GM18861 (cell line): ENCODE measurements around the gene XG.
A peak's percentile ranks its signal among the peaks of the same experiment; 100 is the strongest.
"Not testable (repeated sequence)": the region's sequence is repeated elsewhere in the genome, so short reads cannot be mapped to it uniquely, and the experiment has no call there.

ENCODE experiments used
- ATAC-seq: cut with Tn5 transposase; IDR thresholded peaks from one replicate; pipeline ENCODE4 v1.9.1; 2021; ENCODE audit not compliant: unreplicated experiment

XG gene, protein sequence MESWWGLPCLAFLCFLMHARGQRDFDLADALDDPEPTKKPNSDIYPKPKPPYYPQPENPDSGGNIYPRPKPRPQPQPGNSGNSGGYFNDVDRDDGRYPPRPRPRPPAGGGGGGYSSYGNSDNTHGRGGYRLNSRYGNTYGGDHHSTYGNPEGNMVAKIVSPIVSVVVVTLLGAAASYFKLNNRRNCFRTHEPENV

DNA sequence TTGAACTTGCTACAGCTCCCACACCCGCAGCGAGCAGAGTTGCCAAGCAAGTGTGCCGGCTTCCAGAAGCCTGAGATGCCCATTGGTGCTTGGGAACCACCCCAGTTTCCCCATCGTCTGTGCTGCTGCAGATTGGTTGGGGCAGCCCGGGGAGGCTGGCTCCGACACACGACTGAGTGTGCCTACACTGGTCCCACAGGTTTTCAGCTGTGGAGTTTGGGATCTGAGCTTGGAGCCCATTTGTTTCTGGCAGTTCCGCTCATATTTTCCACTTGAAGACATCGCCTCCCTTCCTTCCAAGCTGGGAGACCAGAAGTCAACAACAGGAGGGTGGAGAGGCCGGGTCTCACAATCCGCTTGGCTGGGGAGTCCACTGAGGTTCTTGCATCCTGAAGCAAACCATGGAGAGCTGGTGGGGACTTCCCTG is at the start of gene XG:
TSS of gene XG (plus strand) at position 167 of the 427 bp plus-strand sequence. CDS start at position 402, 235 bp downstream.
- not testable (repeated sequence) for ATAC-seq

DNA sequence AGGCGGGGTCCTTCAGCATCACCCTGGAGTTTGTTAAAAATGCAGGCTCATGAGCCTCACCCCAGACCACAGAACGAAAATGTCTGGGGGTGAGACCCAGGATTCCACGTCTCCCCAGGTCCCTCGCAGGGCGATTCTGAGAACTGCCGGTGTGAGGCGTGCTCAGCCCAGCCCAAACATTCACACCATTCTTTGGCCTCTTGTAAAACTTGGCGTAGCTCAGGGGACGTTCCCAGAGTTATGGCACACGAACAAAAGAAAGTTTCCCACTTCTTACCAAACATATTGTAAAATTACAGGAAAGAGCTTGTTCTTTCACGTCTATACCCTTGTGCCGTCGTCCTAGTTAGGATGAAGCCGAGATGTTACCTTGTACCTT is 47.9 kb upstream of the XG start:
- ATAC-seq: no peak

DNA sequence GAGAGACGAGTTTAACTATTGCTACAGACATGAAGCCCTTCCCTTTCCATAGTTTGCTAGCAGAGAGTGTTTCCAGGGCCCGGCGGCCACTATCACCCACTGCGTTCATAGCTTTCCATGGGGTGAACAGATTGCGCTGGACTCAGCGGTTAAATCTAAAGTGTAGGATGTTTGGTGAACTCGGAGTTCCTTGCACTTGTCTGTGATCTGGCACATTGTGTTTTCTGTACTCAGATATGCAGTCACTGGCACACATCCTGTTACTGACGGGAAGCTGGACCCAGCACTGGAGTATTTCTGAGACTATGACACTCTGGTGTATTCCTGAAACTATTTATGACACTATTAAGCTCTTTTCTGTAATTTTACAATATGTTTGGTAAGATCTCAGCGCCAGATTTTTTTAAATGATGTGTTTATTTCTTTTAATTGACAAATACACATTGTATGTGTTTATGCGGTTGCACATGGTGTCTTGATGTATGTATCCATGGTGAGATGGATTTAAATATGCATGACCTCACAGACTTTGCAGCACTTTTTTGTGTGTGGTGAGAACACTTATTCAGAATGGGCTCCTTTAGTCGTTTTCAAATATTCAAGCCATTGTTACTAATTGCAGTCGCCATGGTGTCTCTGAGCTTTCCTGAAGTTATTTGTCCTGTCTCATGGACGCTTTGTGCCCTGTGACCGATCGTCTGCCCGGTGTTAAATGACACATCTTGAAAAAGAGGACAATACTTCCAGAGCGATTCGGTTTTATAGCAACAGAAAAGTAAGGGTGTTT is 46.6 kb upstream of the XG start:
- no peak for ATAC-seq

DNA sequence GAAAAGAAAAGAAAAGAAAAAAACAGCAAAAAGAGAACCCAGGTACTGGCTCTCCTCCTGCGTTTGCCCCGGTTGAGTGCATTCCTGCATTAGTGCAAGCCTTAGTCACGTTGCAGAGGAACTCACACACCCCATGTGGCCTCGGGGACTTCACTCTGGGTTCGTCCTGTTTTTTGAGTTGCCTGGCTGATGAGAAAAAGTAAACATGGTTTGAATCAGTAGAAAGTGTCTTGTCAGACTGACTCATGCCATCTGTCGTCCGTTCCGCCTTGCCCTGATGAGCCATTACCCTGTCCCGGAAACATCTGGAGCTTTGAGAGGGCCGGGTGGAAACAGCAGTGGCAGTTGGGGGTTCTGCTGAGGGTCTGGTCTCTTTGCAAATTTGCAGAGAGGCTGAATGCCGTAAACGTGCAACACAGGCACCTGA is 44.5 kb upstream of the XG start:
- peak; percentile 91 for ATAC-seq

DNA sequence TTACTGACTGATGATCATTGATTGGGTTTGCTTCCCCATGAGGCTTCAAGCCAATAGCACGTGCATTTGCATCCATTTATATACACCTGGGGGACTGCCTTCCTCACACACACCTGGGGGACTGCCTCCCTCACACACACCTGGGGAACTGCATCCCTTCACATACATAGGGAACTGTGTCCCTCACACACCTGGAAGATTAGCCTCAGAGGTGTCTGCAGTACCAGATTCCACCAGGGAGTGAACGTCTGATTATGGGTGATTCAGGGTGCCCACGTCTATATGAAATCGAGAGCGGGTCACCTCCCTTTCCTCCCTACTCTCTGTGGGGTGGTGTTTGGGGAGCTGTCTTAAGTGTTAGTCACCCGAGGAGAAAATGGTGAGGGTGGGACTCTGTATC is 43.8 kb upstream of the XG start:
- ATAC-seq: no peak

DNA sequence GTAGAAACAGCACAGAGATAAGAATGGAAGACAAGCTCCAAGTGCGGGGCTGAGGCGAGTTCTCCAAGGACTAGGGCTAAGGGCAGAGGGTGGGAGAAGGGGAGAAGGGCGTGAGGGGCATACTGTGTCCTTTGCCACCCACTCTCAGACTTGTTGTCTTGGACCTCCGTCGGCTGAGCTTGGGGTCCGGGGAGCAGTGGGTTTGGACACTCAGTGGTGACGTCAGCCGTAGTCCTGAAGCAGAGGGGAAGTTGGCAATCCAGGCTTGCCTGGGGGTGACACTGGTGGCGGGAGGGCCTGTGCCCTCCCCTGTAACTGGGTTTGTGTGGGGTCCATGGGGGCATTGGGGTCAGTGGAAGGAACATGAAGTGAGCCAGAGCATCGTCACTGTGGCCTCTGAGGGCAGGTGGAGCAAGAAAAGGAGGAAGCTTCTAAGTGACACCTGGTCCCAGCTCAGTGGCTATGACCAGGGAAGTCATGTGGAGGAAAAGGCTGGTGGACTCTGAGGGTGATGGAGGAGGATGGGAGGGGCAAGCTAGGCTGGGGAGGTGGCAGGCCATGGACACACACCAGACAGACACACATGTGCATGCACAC is 43.1 kb upstream of the XG start:
- no peak for ATAC-seq

DNA sequence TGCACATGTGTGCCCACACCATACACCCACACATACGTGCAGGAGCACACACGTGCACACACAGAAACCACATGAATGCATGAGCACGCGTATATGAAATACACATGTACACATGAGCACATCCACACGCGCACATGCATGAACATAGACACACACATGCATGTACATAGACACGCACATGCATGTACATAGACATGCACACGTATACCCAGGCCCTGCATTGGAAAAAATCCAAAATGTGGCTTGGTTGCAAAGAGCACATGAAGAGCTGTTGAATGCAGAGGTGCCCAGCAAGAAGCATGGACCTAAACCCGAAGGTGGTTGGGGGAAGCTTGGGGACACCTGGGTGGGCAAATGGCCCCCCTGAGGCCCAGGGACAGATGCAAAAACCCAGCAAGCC is 42.3 kb upstream of the XG start:
- ATAC-seq: no peak

DNA sequence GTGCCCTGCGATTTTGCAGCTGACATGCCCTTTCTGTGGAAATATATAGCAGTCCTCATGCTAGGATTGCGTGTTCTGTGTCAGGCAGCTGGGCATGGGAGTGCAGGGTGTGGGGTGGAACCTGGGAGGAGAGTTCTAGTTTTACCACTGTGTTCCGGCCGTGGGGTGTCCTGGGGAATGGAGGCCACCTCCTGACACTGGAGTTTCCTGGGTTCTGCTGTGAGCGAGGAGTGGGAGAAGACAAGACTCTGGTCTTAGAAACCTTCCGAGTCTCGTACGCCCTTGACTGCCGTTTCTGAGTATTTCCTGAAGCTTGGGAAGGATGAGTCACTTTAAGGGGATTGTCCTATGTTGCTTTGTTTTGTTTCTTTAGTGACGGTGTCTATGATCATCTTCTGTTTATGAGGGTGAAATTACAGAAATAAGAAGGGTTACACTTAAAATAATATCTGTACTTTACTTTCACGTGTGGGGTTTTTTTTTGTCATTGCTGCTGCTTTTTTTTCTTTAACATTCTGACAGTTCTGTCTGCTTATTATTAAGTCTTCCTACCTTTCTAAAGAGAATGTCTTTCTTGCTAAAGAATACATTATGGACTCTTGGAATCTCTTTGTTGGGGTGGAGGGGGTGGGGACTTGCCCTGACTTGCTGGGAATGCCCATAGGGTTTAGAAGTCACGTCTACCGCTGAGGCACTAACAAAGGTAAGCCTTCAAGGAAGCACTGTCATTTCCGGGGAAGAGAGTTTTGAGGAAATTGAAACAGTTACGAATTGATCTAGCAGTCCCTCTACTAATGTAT is 41.6 kb upstream of the XG start:
- ATAC-seq: no peak

DNA sequence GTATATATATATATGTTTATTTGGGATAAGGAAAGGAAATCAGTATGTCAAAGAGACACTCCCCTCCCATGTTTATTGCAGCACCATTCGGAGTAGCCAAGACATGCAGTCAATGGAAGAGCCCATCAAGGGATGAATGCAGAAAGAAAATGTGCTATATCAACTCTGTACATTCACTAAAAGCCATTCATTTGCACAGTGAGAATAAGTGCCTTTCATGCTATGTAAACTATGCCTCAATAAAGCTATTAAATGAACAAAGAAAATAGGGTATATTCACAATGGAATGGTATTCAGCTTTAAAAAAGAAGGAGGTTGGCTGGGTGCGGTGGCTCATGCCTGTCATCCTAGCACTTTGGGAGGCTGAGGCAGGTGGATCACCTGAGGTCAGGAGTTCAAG is 40.4 kb upstream of the XG start:
- no peak for ATAC-seq

DNA sequence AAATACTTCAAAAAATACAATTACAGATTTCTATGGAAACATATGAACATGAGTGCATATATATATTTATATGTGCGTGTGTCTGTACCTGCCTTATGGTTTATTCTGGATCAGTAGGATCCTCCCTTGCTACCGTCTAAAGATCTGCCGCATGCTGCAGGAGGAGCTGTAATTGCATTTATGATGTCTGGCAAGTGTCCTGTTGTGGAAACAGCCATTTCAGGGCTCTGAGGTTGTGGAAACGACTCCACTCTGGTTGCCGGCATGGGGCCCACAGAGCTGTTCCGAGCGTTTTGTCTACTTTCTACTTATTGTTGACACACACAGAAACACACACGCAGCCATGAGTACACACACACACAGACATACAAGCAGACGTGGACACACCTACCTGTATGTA is 39.4 kb upstream of the XG start:
- no peak for ATAC-seq

DNA sequence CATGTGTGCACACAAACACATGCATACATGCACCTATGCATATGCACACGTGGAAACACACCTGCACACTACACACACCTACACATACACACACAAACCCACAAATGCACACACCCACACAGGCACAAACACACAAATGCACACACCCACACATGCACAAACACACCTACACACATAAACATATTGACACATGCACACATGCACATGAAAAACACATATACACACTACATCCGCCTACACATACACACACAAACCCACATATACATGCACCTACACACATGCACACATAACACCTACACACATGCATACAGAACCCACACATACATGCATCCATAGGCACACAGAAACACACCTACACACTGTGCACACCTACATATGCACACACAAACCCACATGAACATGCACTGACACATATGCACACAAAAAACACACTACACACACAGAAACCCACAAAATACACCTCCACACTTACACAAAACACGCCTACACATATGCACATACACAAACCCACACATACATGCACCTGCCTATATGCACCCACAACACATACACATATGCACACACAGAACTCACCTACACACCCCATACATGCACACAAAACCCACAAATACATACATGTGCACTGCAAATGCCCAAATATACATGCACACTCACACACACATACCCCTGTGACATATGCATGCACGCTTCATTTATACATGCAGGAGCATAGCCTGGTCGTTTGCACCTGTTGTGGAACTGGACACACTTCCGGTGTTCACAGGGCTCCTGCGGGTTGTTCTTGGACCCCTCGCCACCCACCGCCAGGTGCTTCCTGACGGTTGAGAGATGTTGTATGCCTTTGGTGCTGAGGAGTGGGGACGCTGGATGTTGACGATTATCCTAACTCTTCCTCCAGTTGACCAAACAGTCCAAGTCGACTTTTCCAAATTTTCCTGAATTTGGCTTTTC is 38.7 kb upstream of the XG start:
- no peak for ATAC-seq

DNA sequence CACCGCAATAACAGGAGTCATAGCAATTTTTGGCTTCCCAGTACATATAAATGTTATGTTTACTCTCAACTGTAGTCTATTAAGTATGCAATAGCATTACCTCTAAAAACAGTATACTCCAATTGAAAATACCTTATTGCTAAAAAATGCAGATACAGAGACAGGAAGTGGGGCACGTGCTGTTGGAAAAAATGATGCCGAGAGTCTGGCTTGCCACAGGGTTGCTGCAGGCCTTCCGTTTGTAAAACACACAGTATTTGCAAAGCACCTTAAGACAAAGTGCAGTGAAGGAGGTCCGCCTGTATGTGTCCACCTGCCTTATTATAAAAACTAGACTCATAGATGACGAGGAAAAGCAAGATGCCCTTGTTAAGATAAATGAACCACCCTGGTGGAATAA is 37.3 kb upstream of the XG start:
- ATAC-seq: no peak

DNA sequence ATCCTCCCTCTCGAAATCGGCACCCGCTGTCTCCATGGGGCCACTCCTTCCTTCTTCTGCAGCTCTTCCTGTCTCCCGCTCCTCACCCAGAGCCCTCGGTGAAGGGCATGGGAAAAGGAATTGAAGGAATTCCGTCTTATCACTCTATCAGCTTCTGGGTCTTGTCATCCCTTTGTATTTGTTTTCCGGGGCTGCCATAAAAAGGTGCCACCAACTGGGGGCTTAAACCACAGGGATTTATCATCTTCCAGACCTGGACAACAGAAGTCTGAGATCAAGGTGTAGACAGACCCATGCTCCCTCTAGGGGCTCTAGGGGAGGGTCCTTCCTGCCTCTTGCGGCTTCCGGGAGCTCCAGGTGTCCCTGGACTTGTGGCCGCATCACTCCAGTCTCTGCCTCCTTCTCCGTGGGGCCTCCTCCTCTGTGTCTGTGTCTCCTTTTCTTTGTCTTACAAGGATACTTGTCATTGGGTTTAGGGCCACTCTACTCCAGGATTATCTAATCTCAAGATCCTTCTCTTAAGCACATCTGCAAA is 36.7 kb upstream of the XG start:
- no peak for ATAC-seq

DNA sequence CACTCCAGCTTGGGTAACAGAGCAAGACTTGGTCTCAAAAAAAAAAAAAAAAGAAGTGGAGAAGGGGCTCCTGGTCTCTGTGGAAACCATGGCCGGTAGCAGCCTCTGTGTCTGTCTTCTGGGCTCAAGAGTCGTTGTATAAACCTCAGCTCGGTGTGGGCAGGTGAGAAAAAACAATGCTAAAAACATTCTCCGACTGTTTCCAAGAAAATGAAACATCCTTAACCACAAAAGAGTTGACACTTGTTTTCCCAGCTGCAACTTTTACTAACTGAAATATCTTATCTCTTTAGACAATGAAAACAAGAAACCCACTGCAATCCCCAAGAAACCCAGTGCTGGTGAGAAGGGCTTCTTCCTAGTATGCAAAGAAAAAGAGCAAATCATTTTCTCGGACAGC is 34.5 kb upstream of the XG start:
- ATAC-seq: no peak

DNA sequence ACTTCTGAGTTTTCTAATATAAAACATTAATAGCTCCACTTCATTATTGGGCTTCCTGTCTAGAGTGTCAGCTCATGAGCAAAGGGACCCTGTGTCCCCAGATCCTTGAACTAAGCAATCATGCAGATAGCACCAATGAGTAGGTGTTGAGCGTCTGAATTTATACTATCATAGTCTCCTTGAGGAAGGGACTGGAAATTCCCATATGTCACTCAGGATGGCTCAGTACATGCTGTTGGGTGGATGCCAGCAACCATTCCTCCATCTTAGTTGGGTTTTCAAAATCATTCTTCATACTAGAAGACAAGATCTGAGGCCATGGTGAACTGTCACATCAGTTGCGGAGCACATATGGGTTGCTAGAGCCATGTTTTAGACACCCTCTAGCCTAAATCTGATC is 33.0 kb upstream of the XG start:
- no peak for ATAC-seq

DNA sequence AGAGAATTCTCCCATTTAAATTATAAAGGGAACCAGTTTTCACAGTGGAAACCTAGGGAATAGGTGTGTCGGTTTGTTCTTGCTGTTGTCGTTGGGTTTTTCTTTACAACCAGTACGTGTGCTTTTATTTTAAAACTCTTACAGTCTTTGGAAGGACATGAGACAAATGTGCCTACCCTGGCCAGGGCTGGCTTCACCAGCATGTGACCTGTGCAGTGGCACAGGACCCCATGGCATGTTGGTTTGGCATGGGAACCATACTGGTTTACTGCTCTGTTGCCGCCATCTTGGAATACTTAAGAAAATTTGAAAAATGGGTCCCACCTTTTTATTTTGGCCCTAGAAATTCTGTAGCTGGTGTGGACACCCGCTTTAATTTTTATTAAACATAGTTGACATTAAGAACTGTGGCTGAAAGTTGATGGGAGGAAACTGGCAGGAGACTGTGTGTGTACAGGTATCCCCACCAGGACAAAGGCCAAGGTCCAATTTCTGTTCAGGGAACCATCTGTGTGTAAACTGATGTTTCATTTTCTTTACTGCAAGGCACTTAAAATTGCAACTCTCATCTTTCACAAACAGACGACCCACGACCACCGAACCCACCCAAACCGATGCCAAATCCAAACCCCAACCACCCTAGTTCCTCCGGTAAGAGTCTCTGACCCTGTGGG is 31.9 kb upstream of the XG start:
- ATAC-seq: no peak

DNA sequence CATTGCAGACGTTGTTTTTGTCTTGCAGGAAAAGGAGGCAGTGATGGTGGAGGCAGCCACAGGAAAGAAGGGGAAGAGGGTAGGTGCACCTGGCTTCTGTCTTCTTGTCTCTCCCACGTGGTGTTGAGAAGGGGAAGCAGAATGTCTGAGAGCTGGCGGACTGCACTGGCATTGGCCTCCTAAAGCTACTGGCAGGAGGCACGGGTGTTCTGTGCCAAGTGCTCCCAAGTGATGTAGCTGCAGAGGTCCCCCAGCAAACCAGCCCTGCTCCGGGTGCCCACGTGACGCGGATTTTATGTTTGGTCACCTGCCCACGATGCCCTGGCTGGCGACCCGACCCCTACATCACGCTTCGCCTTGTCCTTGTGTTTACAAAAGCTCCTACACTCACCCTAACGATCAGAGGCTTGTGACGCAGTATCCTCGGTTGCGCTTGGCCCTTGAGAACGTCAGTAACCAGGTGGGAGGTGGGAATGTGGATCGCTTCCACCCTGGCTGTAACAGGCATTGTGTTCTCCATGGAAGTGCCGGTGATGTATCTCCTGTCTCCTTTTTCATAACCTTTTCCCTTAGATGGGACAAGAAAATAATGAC is 28.5 kb upstream of the XG start:
- no peak for ATAC-seq

DNA sequence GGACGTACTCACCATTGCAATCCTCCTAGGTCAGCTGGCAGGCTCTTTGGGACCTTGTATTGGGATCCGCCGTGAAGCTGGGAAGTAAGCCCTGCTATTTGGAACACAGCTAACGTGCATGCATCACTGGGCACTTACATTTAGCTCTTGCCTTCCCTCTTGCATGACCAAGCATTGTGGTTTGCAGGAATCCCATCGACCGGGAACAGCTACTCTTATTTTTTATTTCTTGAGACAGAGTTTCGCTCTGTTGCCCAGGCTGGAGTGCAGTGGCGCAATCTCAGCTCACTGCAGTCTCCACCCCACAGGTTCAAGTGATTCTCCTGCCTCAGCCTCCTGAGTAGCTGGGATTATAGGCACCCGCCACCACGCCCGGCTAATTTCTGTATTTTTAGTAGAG is 24.6 kb upstream of the XG start:
- ATAC-seq: not testable (repeated sequence)

DNA sequence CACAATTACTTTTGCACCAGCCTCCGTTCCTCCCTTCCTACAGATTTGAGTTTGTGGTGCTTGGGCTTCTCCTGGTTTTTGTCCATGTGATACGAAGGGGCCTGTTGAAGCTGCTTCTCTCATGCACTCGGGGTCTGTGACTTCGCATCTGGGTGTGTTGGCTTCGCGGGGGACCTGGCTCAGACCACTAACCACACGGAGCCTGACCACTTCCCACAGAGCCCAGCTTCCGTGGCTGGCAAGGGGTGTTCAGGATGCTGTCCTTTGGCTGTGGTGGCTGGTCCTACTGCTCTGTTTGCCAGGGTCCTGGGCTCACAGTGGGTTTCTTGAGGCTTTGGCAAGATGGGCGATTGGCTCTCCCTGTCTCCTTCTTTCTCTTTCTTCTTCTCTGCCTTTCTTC is 19.8 kb upstream of the XG start:
- no peak for ATAC-seq
